Neuronal stem cell (in vitro differentiated cells): ENCODE measurements around the gene ADRA2C.

ENCODE experiments used
- DNase-seq: peaks from one replicate; pipeline ENCODE4 v3.0.0-alpha.2; 2013; ENCODE audit warnings: low spot score
- H2AFZ ChIP-seq: one replicate; pipeline ENCODE4 v1.6.1; 2013; ENCODE audit warnings: mild to moderate bottlenecking, low read length, inconsistent platforms
- H2AK5ac ChIP-seq: 2 replicates; pipeline ENCODE4 v1.6.1; 2013; ENCODE audit warnings: low read depth, mild to moderate bottlenecking, inconsistent platforms, low read length, moderate library complexity, mixed read lengths
- H2BK120ac ChIP-seq: 2 replicates; pipeline ENCODE4 v1.6.1; 2013; ENCODE audit warnings: low read depth, mild to moderate bottlenecking, inconsistent platforms, low read length, moderate library complexity, mixed read lengths
- H2BK12ac ChIP-seq: one replicate; pipeline ENCODE4 v1.6.1; 2013; ENCODE audit warnings: low read length, inconsistent platforms
- H2BK15ac ChIP-seq: 2 replicates; pipeline ENCODE4 v1.6.1; 2013; ENCODE audit warnings: mild to moderate bottlenecking, low read length, inconsistent platforms, mixed read lengths
- H2BK5ac ChIP-seq: one replicate; pipeline ENCODE4 v1.6.1; 2013; ENCODE audit warnings: inconsistent platforms, mild to moderate bottlenecking, low read length, moderate library complexity
- H3K14ac ChIP-seq: one replicate; pipeline ENCODE4 v1.6.1; 2013; ENCODE audit warnings: low read length, inconsistent platforms
- H3K18ac ChIP-seq: 2 replicates; pipeline ENCODE4 v1.6.1; 2013; ENCODE audit warnings: low read length, inconsistent platforms
- H3K23ac ChIP-seq: 2 replicates; pipeline ENCODE4 v1.6.1; 2013; ENCODE audit warnings: low read depth, mild to moderate bottlenecking, mixed read lengths, low read length, inconsistent platforms; ENCODE audit not compliant: poor library complexity
- H3K27ac ChIP-seq: replicated peaks from 3 replicates; pipeline ENCODE4 v1.5.1; 2013; ENCODE audit warnings: low read length, inconsistent platforms
- H3K27me3 ChIP-seq, 3 experiments: 2 replicates each; pipeline ENCODE4 v1.6.1; 2013; ENCODE audit warnings: low read length in 3 of 3, mild to moderate bottlenecking in 2 of 3, inconsistent platforms in 1 of 3, low read depth in 1 of 3, mixed read lengths in 1 of 3, moderate library complexity in 1 of 3; ENCODE audit not compliant: control insufficient read depth in 3 of 3, insufficient read depth in 3 of 3
- H3K36me3 ChIP-seq, 2 donors: replicated peaks in 1 of 2; 2 replicates each; pipeline ENCODE4 v1.6.1; 2013; ENCODE audit warnings: low read length in 2 of 2; ENCODE audit not compliant: control insufficient read depth in 2 of 2, insufficient read depth in 2 of 2
- H3K4ac ChIP-seq: 2 replicates; pipeline ENCODE4 v1.6.1; 2013; ENCODE audit warnings: inconsistent platforms, mild to moderate bottlenecking, low read length, moderate library complexity
- H3K4me1 ChIP-seq, 2 donors: 1 replicate in 1 of 2; 2 replicates in 1 of 2; pipeline ENCODE4 v1.6.1; 2013; ENCODE audit warnings: low read length in 2 of 2, low read depth in 1 of 2; ENCODE audit not compliant: control insufficient read depth in 2 of 2, insufficient read depth in 1 of 2
- H3K4me2 ChIP-seq: one replicate; pipeline ENCODE4 v1.6.1; 2013; ENCODE audit warnings: mild to moderate bottlenecking, low read length, inconsistent platforms; ENCODE audit not compliant: insufficient read depth, poor library complexity, severe bottlenecking
- H3K4me3 ChIP-seq, 2 donors: 2 replicates each; pipeline ENCODE4 v1.5.1; 2013; ENCODE audit warnings: low read length in 2 of 2, mild to moderate bottlenecking in 2 of 2, inconsistent platforms in 1 of 2, moderate library complexity in 1 of 2
- H3K79me1 ChIP-seq: one replicate; pipeline ENCODE4 v1.6.1; 2013; ENCODE audit warnings: low read depth, mild to moderate bottlenecking, inconsistent platforms, low read length, moderate library complexity
- H3K9ac ChIP-seq: one replicate; pipeline ENCODE4 v1.6.1; 2013; ENCODE audit warnings: mild to moderate bottlenecking, low read depth, low read length, inconsistent platforms; ENCODE audit not compliant: poor library complexity
- H3K9me3 ChIP-seq, 2 donors: replicated peaks in 1 of 2; 2 replicates each; pipeline versions ENCODE3 to v1.6.1; 2013; ENCODE audit warnings: low read length in 2 of 2, mild to moderate bottlenecking in 2 of 2, inconsistent platforms in 1 of 2, low read depth in 1 of 2, mixed read lengths in 1 of 2, moderate library complexity in 1 of 2; ENCODE audit not compliant: control insufficient read depth in 2 of 2, insufficient read depth in 1 of 2
- H4K8ac ChIP-seq: one replicate; pipeline ENCODE4 v1.6.1; 2013; ENCODE audit warnings: low read depth, mild to moderate bottlenecking, inconsistent platforms, low read length, moderate library complexity
- H4K91ac ChIP-seq: one replicate; pipeline ENCODE4 v1.6.1; 2013; ENCODE audit warnings: low read length, low read depth, mild to moderate bottlenecking, inconsistent platforms; ENCODE audit not compliant: poor library complexity
- WGBS, 2 donors: extraction: QIAGEN DNeasy Blood & Tissue Kit; methylation state at CpG; one replicate each; pipeline ENCODE4 v1.1.7; 2013; ENCODE audit warnings: missing lambda C conversion rate in 2 of 2, mixed read lengths in 1 of 2; ENCODE audit not compliant: insufficient read length in 2 of 2, insufficient replicate concordance in 1 of 2; ENCODE audit errors: extremely low coverage in 2 of 2; 5-methylcytosine and 5-hydroxymethylcytosine counted together

ADRA2C gene

DNA sequence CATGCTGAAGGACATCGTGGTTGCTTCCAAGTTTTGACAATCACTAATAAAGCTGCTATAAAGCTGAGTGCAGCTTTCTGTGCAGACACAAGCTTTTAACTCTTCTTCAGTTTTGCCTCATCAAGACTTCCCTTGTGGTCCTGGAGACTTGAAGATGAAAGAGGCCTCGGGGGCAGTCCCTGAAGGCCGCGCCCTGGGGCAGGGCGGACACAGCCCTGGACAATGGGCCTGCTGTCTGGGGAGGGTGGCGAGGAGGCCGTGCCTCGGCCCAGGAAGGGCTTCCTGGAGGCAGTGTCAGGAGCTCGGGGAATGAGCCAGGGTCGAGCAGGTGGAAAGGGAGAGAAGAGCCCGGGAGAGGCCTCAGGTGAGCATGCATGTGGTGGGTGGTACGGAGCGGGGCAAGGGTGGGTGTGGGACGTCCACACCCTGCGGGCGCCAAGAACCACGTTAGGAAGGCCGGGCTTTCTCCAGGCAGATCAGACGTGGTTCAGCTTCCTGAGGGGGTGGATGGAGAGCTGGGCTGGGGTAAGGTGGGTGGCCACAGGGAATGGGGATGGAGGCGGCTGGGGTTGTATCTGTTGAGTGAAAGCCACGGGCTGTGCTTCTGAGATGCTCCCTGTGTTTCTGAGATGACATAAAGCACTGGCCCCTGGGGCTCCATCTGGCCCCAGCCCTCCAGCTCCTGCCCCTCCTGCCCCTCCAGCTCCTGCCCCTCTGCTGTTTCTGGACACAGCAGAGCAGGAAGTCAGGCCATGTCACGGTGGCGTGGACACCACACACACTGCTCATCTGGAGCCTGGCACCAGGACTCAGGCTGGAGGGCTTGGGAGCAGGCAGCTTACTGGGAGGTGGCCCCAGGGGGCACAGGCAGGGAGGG, 21.5 kb downstream of the ADRA2C start:
- peak overlapping the region; percentile 48 for H2AK5ac ChIP-seq
- no peak overlapping the region for H2BK120ac ChIP-seq
- peaks cover 0 to 2% of the 10 kb centered on the region in 2 donors for H3K9me3 ChIP-seq
- H3K18ac ChIP-seq = peak overlapping the region; percentile 72
- H2AFZ ChIP-seq = no peak overlapping the region
- H3K23ac ChIP-seq = peak overlapping the region; percentile 91
- no CpG with 5 or more reads among the region's 23 CpGs for WGBS, 2 donors
- H4K91ac ChIP-seq = no peak overlapping the region
- no peak overlapping the region for H3K4me2 ChIP-seq
- no peak overlapping the region for H3K4me3 ChIP-seq
- no peak overlapping the region for H3K27ac ChIP-seq
- H3K9ac ChIP-seq = no peak overlapping the region
- H3K27me3 ChIP-seq = peaks cover 0 to 5% (median 0%) of the 10 kb centered on the region in 3 experiments
- H2BK12ac ChIP-seq = peak overlapping the region; percentile 63
- no peak for DNase-seq
- H3K4ac ChIP-seq = no peak overlapping the region
- H4K8ac ChIP-seq = no peak overlapping the region
- H3K14ac ChIP-seq = peak overlapping the region; percentile 31
- H2BK5ac ChIP-seq = peak overlapping the region; percentile 59
- peaks cover 0 to 8% of the 10 kb centered on the region in 2 donors for H3K4me1 ChIP-seq
- no peak overlapping the region for H2BK15ac ChIP-seq
- H3K79me1 ChIP-seq = no peaks in the 10 kb centered on the region
- no peaks in the 10 kb centered on the region for H3K36me3 ChIP-seq

- peaks cover 0 to 2% of the 10 kb centered on the region in 2 donors for H3K9me3 ChIP-seq
- WGBS, 2 donors = no CpG with 5 or more reads among the region's 13 CpGs
- H3K27me3 ChIP-seq = peaks cover 0 to 5% (median 0%) of the 10 kb centered on the region in 3 experiments
- peak overlapping the region; percentile 72 for H3K18ac ChIP-seq
- H3K79me1 ChIP-seq = no peaks in the 10 kb centered on the region
- H4K91ac ChIP-seq = no peak overlapping the region
- no peak overlapping the region for H2BK15ac ChIP-seq
- peak overlapping the region; percentile 91 for H3K23ac ChIP-seq
- H3K4me2 ChIP-seq = no peak overlapping the region
- H4K8ac ChIP-seq = no peak overlapping the region
- peak overlapping the region; percentile 31 for H3K14ac ChIP-seq
- peak overlapping the region; percentile 66 for H3K9ac ChIP-seq
- peak overlapping the region; percentile 59 for H2BK5ac ChIP-seq
- H3K27ac ChIP-seq = no peak overlapping the region
- no peak overlapping the region for H3K4ac ChIP-seq
- peaks cover 0 to 8% of the 10 kb centered on the region in 2 donors for H3K4me1 ChIP-seq
- H2BK12ac ChIP-seq = peak overlapping the region; percentile 63
- H2AK5ac ChIP-seq = peak overlapping the region; percentile 48
- DNase-seq = no peak
- H3K4me3 ChIP-seq = no peak overlapping the region
- no peak overlapping the region for H2AFZ ChIP-seq
- H2BK120ac ChIP-seq = no peak overlapping the region
- no peaks in the 10 kb centered on the region for H3K36me3 ChIP-seq
Observed at GRCh38 chr4:3788366-3788660, 22.1 kb downstream of the ADRA2C start.

GRCh38 chr4:3789587-3789986, 23.4 kb downstream of the ADRA2C start:
- Histone ChIP-seq H3K4me1 (peaks cover 0 to 5% of the 10 kb centered on the region in 2 donors), H3K27me3 (no peaks in the 10 kb centered on the region)

GRCh38 chr4:3790006-3790561, 23.9 kb downstream of the ADRA2C start:
- no peak overlapping the region for H2BK12ac ChIP-seq
- H3K27me3 ChIP-seq = no peaks in the 10 kb centered on the region
- no peak for DNase-seq
- peak overlapping the region in 1 of 2 donors; percentile 64 for H3K4me3 ChIP-seq
- no peaks in the 10 kb centered on the region for H3K79me1 ChIP-seq
- H3K9ac ChIP-seq = no peak overlapping the region
- H3K4me2 ChIP-seq = no peak overlapping the region
- no peaks in the 10 kb centered on the region for H3K36me3 ChIP-seq
- no peak overlapping the region for H2BK120ac ChIP-seq
- no peak overlapping the region for H3K4ac ChIP-seq
- H3K23ac ChIP-seq = peak overlapping the region; percentile 29
- H3K27ac ChIP-seq = no peak overlapping the region
- no peak overlapping the region for H4K91ac ChIP-seq
- no peak overlapping the region for H3K14ac ChIP-seq
- no peak overlapping the region for H2BK15ac ChIP-seq
- no peak overlapping the region for H2BK5ac ChIP-seq
- H3K18ac ChIP-seq = no peak overlapping the region
- no peak overlapping the region for H2AFZ ChIP-seq
- no CpG with 5 or more reads among the region's 13 CpGs for WGBS, 2 donors
- no peak overlapping the region for H4K8ac ChIP-seq
- no peak overlapping the region for H2AK5ac ChIP-seq
- peaks cover 0 to 2% of the 10 kb centered on the region in 2 donors for H3K9me3 ChIP-seq
- peaks cover 0 to 5% of the 10 kb centered on the region in 2 donors for H3K4me1 ChIP-seq

More at GRCh38 chr4:3789587-3789986, 23.4 kb downstream of the ADRA2C start:
- H2BK5ac ChIP-seq = no peak overlapping the region
- no peak for DNase-seq
- H2BK120ac ChIP-seq = no peak overlapping the region
- no peak overlapping the region for H2BK12ac ChIP-seq
- no peaks in the 10 kb centered on the region for H3K79me1 ChIP-seq
- no peak overlapping the region for H3K27ac ChIP-seq
- H2BK15ac ChIP-seq = no peak overlapping the region
- H2AFZ ChIP-seq = no peak overlapping the region
- WGBS, 2 donors = no CpG with 5 or more reads among the region's 9 CpGs
- no peaks in the 10 kb centered on the region for H3K36me3 ChIP-seq
- peaks cover 0 to 2% of the 10 kb centered on the region in 2 donors for H3K9me3 ChIP-seq
- no peak overlapping the region for H3K9ac ChIP-seq
- no peak overlapping the region for H3K4me2 ChIP-seq
- H4K8ac ChIP-seq = no peak overlapping the region
- peak overlapping the region; percentile 29 for H3K23ac ChIP-seq
- no peak overlapping the region for H4K91ac ChIP-seq
- H3K18ac ChIP-seq = no peak overlapping the region
- no peak overlapping the region for H3K4me3 ChIP-seq
- no peak overlapping the region for H3K4ac ChIP-seq
- H3K14ac ChIP-seq = no peak overlapping the region
- H2AK5ac ChIP-seq = no peak overlapping the region
